ENCODE data around the gene USP16. TPM values are rescaled to one million over a fixed set of nuclear protein-coding genes. Genes with fewer than 3 reads are reported as not detected.

The USP16 gene
- total and polyA plus RNA-seq, 2 of the 13 experiments (the other 11 are each of a cell fraction or from before 2014, with no cell fraction given) = 16.5 to 46.9 TPM

GRCh38 chr21:28992526-28993292, 31.8 kb upstream of the USP16 start, which contains the start of gene LTN1 (continued):
- TF ChIP-seq ZBTB40 (IDR thresholded peaks at IDR 0.05) = peak; percentile 98
- TF ChIP-seq ZBTB40 (CRISPR knock-in tag; IDR thresholded peaks at IDR 0.05) = peak; percentile 55; the same call in 1 of the 2 replicates
- no peak for TF ChIP-seq LRRFIP1 (CRISPR knock-in tag; conservative IDR thresholded peaks at IDR 0.05)
- TF ChIP-seq HDAC6 (IDR thresholded peaks at IDR 0.05; ENCODE audit: low read depth, low read length) = no peak
- TF ChIP-seq PHB2 (IDR thresholded peaks at IDR 0.05; ENCODE audit: partially characterized antibody) = no peak
- no peak for TF ChIP-seq PLSCR1 (CRISPR knock-in tag; IDR thresholded peaks at IDR 0.05; ENCODE audit: borderline replicate concordance)
- TF ChIP-seq ZGPAT (CRISPR knock-in tag; IDR thresholded peaks at IDR 0.05) = no peak; the same call in none of the 2 replicates
- peak; percentile 81; the same call in 1 of the 2 replicates for TF ChIP-seq ZZZ3 (CRISPR knock-in tag; IDR thresholded peaks at IDR 0.05; ENCODE audit: borderline replicate concordance)
- TF ChIP-seq HNRNPL (IDR thresholded peaks at IDR 0.05; ENCODE audit: low read depth, low read length) = no peak
- no peak for TF ChIP-seq SOX5 (CRISPR knock-in tag; IDR thresholded peaks at IDR 0.05; ENCODE audit: borderline replicate concordance)
- TF ChIP-seq GTF3A (CRISPR knock-in tag; conservative IDR thresholded peaks at IDR 0.05) = no peak
- TF ChIP-seq ATF2 (CRISPR knock-in tag; IDR thresholded peaks at IDR 0.05) = peak; percentile 100
- peak; percentile 76 for TF ChIP-seq YY1 (IDR thresholded peaks at IDR 0.05; ENCODE audit: insufficient read depth, insufficient replicate concordance, low read depth, low read length)

Measured in HepG2 (cell line).